AG09309 (cell line): ENCODE data around the gene FNDC3B.

Experiments used
- DNase-seq: peaks from one replicate; pipeline ENCODE4 v3.0.0-alpha.2; 2010; ENCODE audit warnings: low read depth
- H3K4me3 ChIP-seq: 2 replicates; pipeline ENCODE4 v1.5.1; 2011; ENCODE audit warnings: mild to moderate bottlenecking, low read depth, low read length, moderate library complexity; ENCODE audit not compliant: control insufficient read depth
- CTCF ChIP-seq: IDR thresholded peaks from 2 replicates; pipeline ENCODE4 v1.5.1; 2011; ENCODE audit warnings: mild to moderate bottlenecking, low read depth, low read length, inconsistent platforms; ENCODE audit not compliant: insufficient read depth, control insufficient read depth; ENCODE audit errors: missing control alignments

Gene FNDC3B

GRCh38 chr3:172137287-172138192, 98.2 kb downstream of the FNDC3B start:
- no peak for DNase-seq
- H3K4me3 ChIP-seq = no peak overlapping the region
- no peak for TF ChIP-seq CTCF

- no peak overlapping the region for H3K4me3 ChIP-seq
- no peak for DNase-seq
- no peak for TF ChIP-seq CTCF
Observed at GRCh38 chr3:172138193-172138537, 98.8 kb downstream of the FNDC3B start.

GRCh38 chr3:172138792-172139507, 99.6 kb downstream of the FNDC3B start:
- H3K4me3 ChIP-seq = no peak overlapping the region
- TF ChIP-seq CTCF = no peak
- no peak for DNase-seq

GRCh38 chr3:172139528-172140276, 100.3 kb downstream of the FNDC3B start:
- DNase-seq = no peak
- TF ChIP-seq CTCF = no peak
- no peak overlapping the region for H3K4me3 ChIP-seq

- no peak overlapping the region for H3K4me3 ChIP-seq
- DNase-seq = peak; percentile 77
- TF ChIP-seq CTCF = no peak
Observed at GRCh38 chr3:172140499-172141391, 101.4 kb downstream of the FNDC3B start.
